Spleen (tissue), 11 donors: ENCODE measurements around the gene IL21R. TPM values are rescaled to one million over a fixed set of nuclear protein-coding genes. Genes with fewer than 3 reads are reported as not detected.

Source experiments
- DNase-seq: peaks from one replicate; pipeline ENCODE4 v3.0.0-alpha.2; 2020
- H3K27ac ChIP-seq, 8 donors: fragments of 200-600 bp; sonication (generic) in 7 of 8; 1 replicate in 4 of 8; 2 replicates in 4 of 8; pipeline versions ENCODE4 v1.5.0 to v1.8.0; 2016 to 2021; ENCODE audit warnings: inconsistent platforms in 4 of 8, mild to moderate bottlenecking in 4 of 8, moderate library complexity in 1 of 8
- H3K27me3 ChIP-seq, 7 donors: fragments of 200-600 bp; sonication (generic) in 6 of 7; replicated peaks in 1 of 7; 1 replicate in 4 of 7; 2 replicates in 3 of 7; pipeline versions ENCODE4 v1.5.0 to v1.8.0; 2016 to 2021; ENCODE audit warnings: inconsistent platforms in 3 of 7, mild to moderate bottlenecking in 1 of 7
- H3K36me3 ChIP-seq, 6 donors: fragments of 200-600 bp; sonication (generic) in 5 of 6; 1 replicate in 4 of 6; 2 replicates in 2 of 6; pipeline versions ENCODE4 v1.5.0 to v1.8.0; 2016 to 2021; ENCODE audit warnings: inconsistent platforms in 2 of 6
- H3K4me1 ChIP-seq, 6 donors: fragments of 200-600 bp; sonication (generic) in 5 of 6; 1 replicate in 3 of 6; 2 replicates in 3 of 6; pipeline versions ENCODE4 v1.5.0 to v1.8.0; 2016 to 2021; ENCODE audit warnings: inconsistent platforms in 3 of 6
- H3K4me3 ChIP-seq, 8 donors: fragments of 200-600 bp; sonication (generic) in 7 of 8; 1 replicate in 4 of 8; 2 replicates in 4 of 8; pipeline versions ENCODE4 v1.5.0 to v1.8.0; 2016 to 2021; ENCODE audit warnings: inconsistent platforms in 4 of 8, mild to moderate bottlenecking in 4 of 8, moderate library complexity in 2 of 8
- H3K9me3 ChIP-seq, 8 donors: fragments of 200-600 bp; sonication (generic) in 7 of 8; 1 replicate in 4 of 8; 2 replicates in 4 of 8; pipeline versions ENCODE4 v1.5.0 to v1.8.0; 2016 to 2021; ENCODE audit warnings: inconsistent platforms in 4 of 8
- POLR2A ChIP-seq, 3 donors: fragments of 450-650 bp; IDR thresholded peaks; one replicate each; pipeline ENCODE4 v1.5.1; 2017; ENCODE audit warnings: antibody characterized with exemption in 3 of 3, mild to moderate bottlenecking in 1 of 3
- POLR2AphosphoS5 ChIP-seq, 3 donors: sonication (generic); formaldehyde crosslinking; IDR thresholded peaks; one replicate each; pipeline ENCODE4 v1.5.1; 2017; ENCODE audit warnings: antibody characterized with exemption in 3 of 3
- WGBS, 5 donors: extraction: QIAGEN DNeasy Blood & Tissue Kit in 3 of 5; methylation state at CpG; one replicate each; pipeline versions ENCODE4 v1.1.5 to v1.1.7; 2013 to 2018; 5-methylcytosine and 5-hydroxymethylcytosine counted together
- intact Hi-C: fragments of 100-400 bp; cut with DNase I; formaldehyde crosslinking; loops from one replicate; pipeline ENCODE4 v1.15.0; 2023; ENCODE audit warnings: low total_unique reads
- polyA plus RNA-seq, 3 donors: library from polyadenylated mRNA; stranded (reverse); fragments of 200-250 nt; gene quantifications; one replicate each; pipeline ENCODE4 v1.2.1, GENCODE V29; 2013
- total RNA-seq, 7 donors: library from RNA; depleted of rRNA in 3 of 7; stranded (reverse); fragments of >200 nt in 3 of 7; fragmentation: NEBNext Ultra II Directional in 4 of 7; extraction: Animal tissue kit (Norgen Biotek cat#: 25700) in 4 of 7; gene quantifications; one replicate each; pipeline versions ENCODE4 v1.1.0 to v1.2.1, GENCODE V29; 2016 to 2021
- TF ChIP-seq, protein P1 (sequence below), 11 experiments: fragments of 200-600 bp in 7 of 11; fragments of 450-650 bp in 4 of 11; sonication (generic) in 4 of 11; IDR thresholded peaks in 8 of 11; conservative IDR thresholded peaks in 3 of 11; 1 replicate in 7 of 11; 2 replicates in 4 of 11; pipeline versions ENCODE4 v1.4.0 to v1.8.0; 2016 to 2021; ENCODE audit warnings: antibody characterized with exemption in 11 of 11, inconsistent platforms in 4 of 11, mild to moderate bottlenecking in 1 of 11
- donor health status: healthy with polysubstance abuse.
- donor health status: DM: no; HTN: no; CAD: no; lungs with moderate emphysema.
- donor health status: DM: no; HTN: no; CAD: no.
- donor health status: Bipolar disorder and iron deficiency.
- donor health status: healthy.
- donor health status: DM: no; HTN: no; CAD: no.
- donor health status: DM: yes; HTN: yes; CAD: no.

The IL21R gene
- total and polyA plus RNA-seq, 10 donors, result 2.7 to 19.7 (median 12.0) TPM

DNA sequence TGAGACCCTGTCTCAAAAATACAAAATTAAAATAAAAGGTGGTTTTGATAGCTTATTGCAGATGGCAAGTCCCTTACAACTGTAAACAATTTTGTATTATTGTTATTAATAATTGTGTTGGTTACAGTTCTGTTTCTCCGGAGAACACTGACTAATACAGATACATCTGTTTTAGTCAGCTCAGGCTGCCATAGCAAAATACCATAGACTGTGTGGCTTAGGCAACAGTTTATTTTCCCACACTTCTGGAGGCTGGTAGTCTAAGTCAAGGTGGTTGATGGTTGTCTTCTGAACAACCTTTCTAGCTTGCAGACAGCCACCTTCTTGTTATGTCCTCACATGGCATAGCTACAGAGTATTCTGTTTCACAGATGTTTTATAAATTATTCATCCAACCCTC is 14.2 kb upstream of the IL21R start:
- Histone ChIP-seq H3K27ac (no peak overlapping the region), H3K4me1 (peaks cover 0 to 36% (median 0%) of the 10 kb centered on the region in 6 donors), H3K36me3 (no peaks in the 10 kb centered on the region), H3K27me3 (no peaks in the 10 kb centered on the region), H3K9me3 (peaks cover 0 to 51% (median 29%) of the 10 kb centered on the region in 8 donors), H3K4me3 (no peak overlapping the region)
- TF ChIP-seq POLR2AphosphoS5 (IDR thresholded peaks at IDR 0.05) (no peak), POLR2A (IDR thresholded peaks at IDR 0.05) (no peak)
- TF ChIP-seq, protein P1, sequence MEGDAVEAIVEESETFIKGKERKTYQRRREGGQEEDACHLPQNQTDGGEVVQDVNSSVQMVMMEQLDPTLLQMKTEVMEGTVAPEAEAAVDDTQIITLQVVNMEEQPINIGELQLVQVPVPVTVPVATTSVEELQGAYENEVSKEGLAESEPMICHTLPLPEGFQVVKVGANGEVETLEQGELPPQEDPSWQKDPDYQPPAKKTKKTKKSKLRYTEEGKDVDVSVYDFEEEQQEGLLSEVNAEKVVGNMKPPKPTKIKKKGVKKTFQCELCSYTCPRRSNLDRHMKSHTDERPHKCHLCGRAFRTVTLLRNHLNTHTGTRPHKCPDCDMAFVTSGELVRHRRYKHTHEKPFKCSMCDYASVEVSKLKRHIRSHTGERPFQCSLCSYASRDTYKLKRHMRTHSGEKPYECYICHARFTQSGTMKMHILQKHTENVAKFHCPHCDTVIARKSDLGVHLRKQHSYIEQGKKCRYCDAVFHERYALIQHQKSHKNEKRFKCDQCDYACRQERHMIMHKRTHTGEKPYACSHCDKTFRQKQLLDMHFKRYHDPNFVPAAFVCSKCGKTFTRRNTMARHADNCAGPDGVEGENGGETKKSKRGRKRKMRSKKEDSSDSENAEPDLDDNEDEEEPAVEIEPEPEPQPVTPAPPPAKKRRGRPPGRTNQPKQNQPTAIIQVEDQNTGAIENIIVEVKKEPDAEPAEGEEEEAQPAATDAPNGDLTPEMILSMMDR (IDR thresholded peaks at IDR 0.05 in 8 of 11, conservative IDR thresholded peaks at IDR 0.05 in 3 of 11), result no peak
- 67 to 83% (median 76%) methylated on average over 1 of the region's 1 CpG for WGBS, 5 donors
- intact Hi-C loops, result no loop called here
- no peak for DNase-seq

DNA sequence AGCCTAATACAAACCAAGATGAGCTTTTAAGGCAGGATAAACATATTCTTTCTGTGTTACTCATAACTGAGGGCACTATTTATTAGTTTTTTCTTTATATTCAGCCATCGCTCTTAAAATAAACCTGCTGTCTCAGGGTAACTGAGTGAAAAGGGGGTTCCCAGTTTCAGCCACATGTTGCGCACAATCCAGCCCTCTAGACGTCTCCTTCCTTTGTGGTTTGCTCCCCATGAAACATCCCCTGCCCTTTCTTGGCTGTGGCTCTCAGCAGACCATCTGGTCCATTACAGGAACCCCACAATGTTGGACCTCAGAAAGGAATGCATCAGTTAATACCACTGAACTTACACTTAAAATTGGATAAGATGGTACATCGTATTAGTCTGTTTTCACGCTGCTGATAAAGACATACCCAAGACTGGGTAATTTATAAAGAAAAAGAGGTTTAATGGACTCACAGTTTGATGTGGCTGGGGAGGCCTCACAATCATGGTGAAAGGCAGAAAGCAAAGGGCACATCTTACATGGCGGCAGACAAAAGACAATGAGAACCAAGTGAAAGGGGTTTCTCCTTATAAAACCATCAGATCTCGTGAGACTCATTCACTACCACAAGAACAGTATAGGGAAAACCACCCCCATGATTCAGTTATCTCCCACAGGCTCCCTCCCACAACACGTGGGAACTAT is 12.6 kb upstream of the IL21R start:
- Histone ChIP-seq H3K4me3 (no peak overlapping the region), H3K4me1 (peaks cover 0 to 19% (median 0%) of the 10 kb centered on the region in 6 donors), H3K27ac (no peak overlapping the region), H3K9me3 (peaks cover 0 to 57% (median 37%) of the 10 kb centered on the region in 8 donors), H3K27me3 (no peaks in the 10 kb centered on the region), H3K36me3 (no peaks in the 10 kb centered on the region)
- intact Hi-C loops, result no loop called here
- DNase-seq, result no peak
- WGBS, 5 donors, result 69 to 84% (median 75%) methylated on average over 8 of the region's 8 CpGs
- TF ChIP-seq POLR2A (IDR thresholded peaks at IDR 0.05), result no peak
- TF ChIP-seq, protein P1 (IDR thresholded peaks at IDR 0.05 in 8 of 11, conservative IDR thresholded peaks at IDR 0.05 in 3 of 11), result no peak
- no peak for TF ChIP-seq POLR2AphosphoS5 (IDR thresholded peaks at IDR 0.05)

DNA sequence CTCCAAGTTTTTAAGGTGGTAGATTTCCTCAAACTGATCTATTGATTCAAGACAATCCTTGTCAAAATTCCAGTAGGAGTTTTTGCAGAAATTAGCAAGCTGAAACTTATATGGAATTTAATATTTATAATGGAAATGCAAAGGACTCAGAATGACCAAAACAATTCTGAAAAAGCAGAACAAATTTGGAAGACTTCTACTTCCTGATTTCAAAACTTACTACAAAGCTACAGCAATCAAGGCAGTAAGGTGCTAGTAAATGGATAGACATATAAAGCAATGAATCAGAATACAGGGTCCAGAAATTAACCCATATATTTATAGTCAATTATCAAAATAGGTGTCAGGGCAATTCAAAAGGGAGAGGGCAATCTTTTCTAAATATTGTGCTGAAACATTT is 11.8 kb upstream of the IL21R start:
- H3K27me3 ChIP-seq, result no peaks in the 10 kb centered on the region
- H3K4me3 ChIP-seq, result no peak overlapping the region
- no peak for DNase-seq
- peaks cover 0 to 14% (median 0%) of the 10 kb centered on the region in 6 donors for H3K4me1 ChIP-seq
- H3K9me3 ChIP-seq, result peaks cover 0 to 58% (median 38%) of the 10 kb centered on the region in 8 donors
- TF ChIP-seq POLR2A (IDR thresholded peaks at IDR 0.05), result no peak
- TF ChIP-seq POLR2AphosphoS5 (IDR thresholded peaks at IDR 0.05), result no peak
- TF ChIP-seq, protein P1 (IDR thresholded peaks at IDR 0.05 in 8 of 11, conservative IDR thresholded peaks at IDR 0.05 in 3 of 11), result no peak
- intact Hi-C loops, result no loop called here
- no peaks in the 10 kb centered on the region for H3K36me3 ChIP-seq
- no peak overlapping the region for H3K27ac ChIP-seq

DNA sequence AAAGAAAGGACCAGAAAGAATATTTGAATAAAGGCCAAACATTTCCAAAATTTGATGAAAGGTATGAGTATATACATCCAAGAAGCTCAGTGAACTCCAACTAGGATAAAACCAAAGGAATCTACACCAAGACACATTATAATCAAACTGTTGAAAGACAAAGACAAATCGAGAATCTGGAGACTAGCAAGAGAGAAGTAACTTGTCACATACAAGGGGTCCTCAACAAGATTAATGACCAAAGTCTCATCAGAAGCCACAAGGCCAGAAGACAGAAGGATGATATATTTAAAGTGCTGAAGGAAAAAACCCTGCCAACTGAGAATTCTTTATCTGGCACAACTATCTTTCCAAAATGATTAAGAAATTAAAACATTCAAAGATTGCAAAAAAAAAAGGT is 9.3 kb upstream of the IL21R start:
- Histone ChIP-seq H3K4me1 (peaks cover 0 to 18% (median 0%) of the 10 kb centered on the region in 6 donors), H3K4me3 (no peak overlapping the region), H3K27me3 (no peaks in the 10 kb centered on the region), H3K36me3 (no peaks in the 10 kb centered on the region), H3K27ac (no peak overlapping the region), H3K9me3 (peaks cover 0 to 76% (median 50%) of the 10 kb centered on the region in 8 donors)
- intact Hi-C loops, result no loop called here
- TF ChIP-seq, protein P1 (IDR thresholded peaks at IDR 0.05 in 8 of 11, conservative IDR thresholded peaks at IDR 0.05 in 3 of 11), result no peak
- TF ChIP-seq POLR2AphosphoS5 (IDR thresholded peaks at IDR 0.05) (no peak), POLR2A (IDR thresholded peaks at IDR 0.05) (no peak)
- DNase-seq, result no peak
- 71 to 91% (median 87%) methylated on average over 1 of the region's 1 CpG for whole genome bisulfite sequencing, 5 donors
